KMS-11 (cell line): ENCODE measurements around the gene CTF1.
"Not testable (repeated sequence)": the region's sequence is repeated elsewhere in the genome, so short reads cannot be mapped to it uniquely, and the experiment has no call there.

Experiments used
- H2AFZ ChIP-seq: fragments of 200-600 bp; sonication (generic); 2 replicates; pipeline ENCODE4 v1.6.1; 2016; ENCODE audit warnings: antibody characterized with exemption, mixed run types, low read depth
- H3K27ac ChIP-seq: fragments of 200-600 bp; sonication (generic); 2 replicates; pipeline ENCODE4 v1.6.1; 2016; ENCODE audit warnings: mild to moderate bottlenecking, mixed run types
- H3K27me3 ChIP-seq: fragments of 200-600 bp; sonication (generic); 2 replicates; pipeline ENCODE4 v1.6.1; 2017; ENCODE audit warnings: mild to moderate bottlenecking, low read depth, mixed run types, moderate library complexity; ENCODE audit not compliant: insufficient read depth
- H3K36me3 ChIP-seq: fragments of 200-600 bp; sonication (generic); 2 replicates; pipeline ENCODE4 v1.6.1; 2017; ENCODE audit warnings: mild to moderate bottlenecking, mixed run types; ENCODE audit not compliant: insufficient read depth
- H3K4me1 ChIP-seq: fragments of 200-600 bp; sonication (generic); 2 replicates; pipeline ENCODE4 v1.6.1; 2016; ENCODE audit warnings: mild to moderate bottlenecking, low read depth, mixed run types; ENCODE audit not compliant: poor library complexity, severe bottlenecking
- H3K4me2 ChIP-seq: fragments of 200-600 bp; sonication (generic); 2 replicates; pipeline ENCODE4 v1.7.0; 2016; ENCODE audit warnings: mild to moderate bottlenecking, mixed run types
- H3K4me3 ChIP-seq: fragments of 200-600 bp; sonication (generic); IDR thresholded peaks from 2 replicates; pipeline ENCODE4 v1.6.1; 2017; ENCODE audit warnings: low read depth, low read length, mixed read lengths; ENCODE audit not compliant: insufficient read depth
- H3K79me2 ChIP-seq: fragments of 200-600 bp; sonication (generic); 2 replicates; pipeline ENCODE4 v1.6.1; 2016; ENCODE audit warnings: low read depth, mixed run types; ENCODE audit not compliant: insufficient read depth
- H3K9ac ChIP-seq: fragments of 200-600 bp; sonication (generic); 2 replicates; pipeline ENCODE4 v1.6.1; 2016; ENCODE audit warnings: mild to moderate bottlenecking, mixed run types
- H4K20me1 ChIP-seq: fragments of 200-600 bp; sonication (generic); 2 replicates; pipeline ENCODE4 v1.6.1; 2016; ENCODE audit warnings: mild to moderate bottlenecking, mixed run types; ENCODE audit not compliant: insufficient read depth
- TF ChIP-seq, protein P1 (sequence below): fragments of 200-600 bp; sonication (generic); conservative IDR thresholded peaks from 2 replicates; pipeline ENCODE4 v1.6.1; 2017; ENCODE audit warnings: low read depth, mild to moderate bottlenecking, antibody characterized with exemption, low read length, moderate library complexity, mixed read lengths

The CTF1 gene

DNA sequence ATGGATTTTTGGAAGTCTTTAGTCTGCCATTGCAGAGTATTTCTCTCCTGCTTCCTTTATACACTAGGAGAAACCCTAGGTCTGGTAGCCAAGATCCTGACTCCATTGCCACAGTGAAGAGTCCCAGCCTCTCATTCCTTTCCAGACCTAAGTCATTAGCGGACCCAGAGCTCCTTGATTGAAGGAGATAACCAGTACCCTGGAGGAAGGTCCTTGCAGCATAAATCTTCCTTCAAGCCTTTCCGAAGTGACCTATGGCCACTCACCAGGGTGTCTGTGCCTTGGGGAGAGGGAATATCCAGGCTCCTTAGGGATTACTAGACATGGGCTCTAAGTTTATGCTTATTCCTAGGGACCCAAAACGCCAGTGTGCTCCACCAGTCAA, 38.3 kb upstream of the CTF1 start:
- H3K36me3 ChIP-seq, result no peaks in the 10 kb centered on the region
- TF ChIP-seq, protein P1, sequence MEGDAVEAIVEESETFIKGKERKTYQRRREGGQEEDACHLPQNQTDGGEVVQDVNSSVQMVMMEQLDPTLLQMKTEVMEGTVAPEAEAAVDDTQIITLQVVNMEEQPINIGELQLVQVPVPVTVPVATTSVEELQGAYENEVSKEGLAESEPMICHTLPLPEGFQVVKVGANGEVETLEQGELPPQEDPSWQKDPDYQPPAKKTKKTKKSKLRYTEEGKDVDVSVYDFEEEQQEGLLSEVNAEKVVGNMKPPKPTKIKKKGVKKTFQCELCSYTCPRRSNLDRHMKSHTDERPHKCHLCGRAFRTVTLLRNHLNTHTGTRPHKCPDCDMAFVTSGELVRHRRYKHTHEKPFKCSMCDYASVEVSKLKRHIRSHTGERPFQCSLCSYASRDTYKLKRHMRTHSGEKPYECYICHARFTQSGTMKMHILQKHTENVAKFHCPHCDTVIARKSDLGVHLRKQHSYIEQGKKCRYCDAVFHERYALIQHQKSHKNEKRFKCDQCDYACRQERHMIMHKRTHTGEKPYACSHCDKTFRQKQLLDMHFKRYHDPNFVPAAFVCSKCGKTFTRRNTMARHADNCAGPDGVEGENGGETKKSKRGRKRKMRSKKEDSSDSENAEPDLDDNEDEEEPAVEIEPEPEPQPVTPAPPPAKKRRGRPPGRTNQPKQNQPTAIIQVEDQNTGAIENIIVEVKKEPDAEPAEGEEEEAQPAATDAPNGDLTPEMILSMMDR, result no peak
- no peak overlapping the region for H3K4me2 ChIP-seq
- H3K27me3 ChIP-seq, result no peaks in the 10 kb centered on the region
- H3K9ac ChIP-seq, result no peak overlapping the region
- H2AFZ ChIP-seq, result no peak overlapping the region
- no peaks in the 10 kb centered on the region for H3K4me1 ChIP-seq
- no peak overlapping the region for H3K4me3 ChIP-seq
- no peaks in the 10 kb centered on the region for H4K20me1 ChIP-seq
- no peak overlapping the region for H3K27ac ChIP-seq
- no peaks in the 10 kb centered on the region for H3K79me2 ChIP-seq

DNA sequence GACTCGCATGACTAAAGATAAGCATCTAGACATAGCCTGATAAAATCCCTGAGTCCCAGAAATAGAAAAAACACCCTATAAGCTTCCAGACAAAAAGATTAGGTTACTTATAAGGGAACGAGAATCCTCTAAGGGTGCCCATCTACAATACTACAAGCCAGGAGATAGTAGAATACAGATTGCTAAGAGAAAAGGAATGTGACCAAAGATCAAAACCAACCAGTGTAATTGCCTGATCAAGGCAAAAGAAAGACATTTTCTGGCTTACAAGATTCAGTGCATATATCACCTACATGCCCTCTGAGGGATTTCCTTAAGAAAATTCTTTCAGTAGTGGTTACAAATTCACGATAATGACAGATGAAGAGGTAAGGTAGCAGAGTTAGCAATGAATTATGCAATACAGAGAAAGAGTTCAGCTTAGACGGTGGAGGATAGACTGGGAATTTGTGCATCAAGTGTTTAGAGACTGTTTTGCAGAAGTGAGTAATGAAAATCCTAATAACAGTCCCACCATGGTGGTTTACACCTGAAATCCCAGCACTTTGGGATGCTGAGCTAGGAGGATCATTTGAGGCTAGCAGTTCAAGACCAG, 37.5 kb upstream of the CTF1 start:
- TF ChIP-seq, protein P1, result no peak
- H3K36me3 ChIP-seq, result no peaks in the 10 kb centered on the region

DNA sequence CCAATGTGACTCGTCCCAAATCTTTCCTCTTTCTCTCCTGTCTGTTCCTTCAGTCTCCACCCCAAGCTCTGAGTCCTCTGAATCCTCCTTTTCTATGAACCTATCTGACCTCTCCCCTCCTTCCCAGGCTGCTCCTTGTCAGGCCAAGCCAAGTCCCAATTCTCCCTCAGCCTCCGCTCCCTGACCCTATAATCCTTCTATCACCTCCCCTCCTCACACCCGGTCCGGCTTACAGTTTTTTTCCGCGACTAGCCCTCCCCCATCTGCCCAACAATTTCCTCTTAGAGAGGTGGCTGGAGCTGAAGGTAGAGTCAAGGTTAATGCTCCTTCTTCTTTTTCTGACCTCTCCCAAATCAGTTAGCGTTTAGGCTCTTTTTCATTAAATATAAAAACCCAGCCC, 35.7 kb upstream of the CTF1 start:
- not testable (repeated sequence) for H3K27me3 ChIP-seq, H3K4me2 ChIP-seq, H3K36me3 ChIP-seq, H3K9ac ChIP-seq, H2AFZ ChIP-seq, H3K4me3 ChIP-seq, H3K27ac ChIP-seq, H4K20me1 ChIP-seq, H3K79me2 ChIP-seq, H3K4me1 ChIP-seq

More for the DNA sequence above, 37.5 kb upstream of the CTF1 start:
- Histone ChIP-seq H3K4me3 (no peak overlapping the region), H3K4me1 (no peaks in the 10 kb centered on the region), H3K79me2 (no peaks in the 10 kb centered on the region), H2AFZ (no peak overlapping the region), H3K27me3 (no peaks in the 10 kb centered on the region), H3K27ac (no peak overlapping the region), H4K20me1 (no peaks in the 10 kb centered on the region), H3K9ac (no peak overlapping the region), H3K4me2 (no peak overlapping the region)

DNA sequence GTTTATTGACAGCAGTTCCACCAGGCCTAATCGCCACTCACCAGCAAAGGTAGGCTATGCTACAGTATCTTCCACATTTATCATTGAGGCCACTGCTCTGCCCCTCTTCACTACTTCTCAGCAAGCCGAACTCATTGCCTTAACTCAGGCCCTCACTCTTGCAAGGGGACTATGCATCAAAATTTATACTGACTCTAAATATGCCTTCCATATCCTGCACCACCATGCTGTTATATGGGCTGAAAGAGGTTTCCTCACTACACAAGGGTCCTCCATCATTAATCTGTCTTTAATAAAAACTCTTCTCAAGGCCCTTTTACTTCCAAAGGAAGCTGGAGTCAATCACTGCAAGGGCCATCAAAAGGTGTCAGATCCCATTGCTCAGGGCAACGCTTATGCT, 33.2 kb upstream of the CTF1 start:
- not testable (repeated sequence) for H3K4me2 ChIP-seq, H3K4me3 ChIP-seq, H3K27ac ChIP-seq, H2AFZ ChIP-seq, H4K20me1 ChIP-seq, H3K9ac ChIP-seq, H3K36me3 ChIP-seq, H3K79me2 ChIP-seq, H3K27me3 ChIP-seq, H3K4me1 ChIP-seq

DNA sequence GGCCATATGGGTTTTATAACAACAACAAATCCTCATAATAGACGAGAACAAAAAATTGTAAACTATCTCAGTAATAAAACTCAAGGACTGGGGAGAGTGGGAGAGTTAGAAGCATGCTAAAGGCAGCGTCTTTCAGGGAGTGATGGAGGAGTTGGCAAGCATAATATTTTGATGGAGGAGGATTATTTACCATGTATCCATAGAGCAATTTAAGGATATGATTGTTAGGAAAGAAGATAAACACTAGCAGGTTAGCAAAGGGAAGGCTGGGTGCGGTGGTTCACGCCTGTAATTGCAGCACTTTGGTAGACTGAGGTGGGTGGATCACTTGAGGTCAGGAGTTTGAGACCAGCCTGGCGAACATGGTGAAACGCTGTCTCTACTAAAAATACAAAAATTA, 30.4 kb upstream of the CTF1 start:
- H2AFZ ChIP-seq, result no peak overlapping the region
- TF ChIP-seq, protein P1, result no peak

More for the DNA sequence above, 30.4 kb upstream of the CTF1 start:
- Histone ChIP-seq H3K36me3 (no peaks in the 10 kb centered on the region), H3K4me3 (no peak overlapping the region), H3K79me2 (no peaks in the 10 kb centered on the region), H4K20me1 (no peaks in the 10 kb centered on the region), H3K4me1 (no peaks in the 10 kb centered on the region), H3K9ac (no peak overlapping the region), H3K4me2 (no peak overlapping the region), H3K27ac (no peak overlapping the region), H3K27me3 (no peaks in the 10 kb centered on the region)
